ENCODE data around the gene CARD11. TPM values are rescaled to one million over a fixed set of nuclear protein-coding genes. Genes with fewer than 3 reads are reported as not detected.

CARD11 gene
- polyA plus RNA-seq, 12 donors = 0.14 to 1.9 (median 0.33) TPM; not detected in 2

- DNase-seq = no peak
These were observed 102.3 kb downstream of the CARD11 start for GRCh38 chr7:2941216-2941859.

GRCh38 chr7:2940466-2940865, 103.2 kb downstream of the CARD11 start:
- no peak for DNase-seq

GRCh38 chr7:2939193-2939885, 104.3 kb downstream of the CARD11 start:
- no peak for DNase-seq

- DNase-seq = no peak
These were observed 105.0 kb downstream of the CARD11 start for GRCh38 chr7:2938514-2939192.

- no peak for DNase-seq
These were observed 105.8 kb downstream of the CARD11 start for GRCh38 chr7:2937701-2938513.

GRCh38 chr7:2936891-2937580, 106.6 kb downstream of the CARD11 start:
- DNase-seq = no peak

GRCh38 chr7:2936301-2936700, 107.4 kb downstream of the CARD11 start:
- no peak for DNase-seq

- no peak for DNase-seq
These were observed 108.5 kb downstream of the CARD11 start for GRCh38 chr7:2934984-2935740.

GRCh38 chr7:2934211-2934731, 109.4 kb downstream of the CARD11 start:
- DNase-seq = no peak

GRCh38 chr7:2932402-2933251, 111.0 kb downstream of the CARD11 start:
- DNase-seq = no peak

GRCh38 chr7:2931034-2931415, 112.6 kb downstream of the CARD11 start:
- no peak for DNase-seq

- DNase-seq = no peak
These were observed 113.2 kb downstream of the CARD11 start for GRCh38 chr7:2930310-2931033.

- DNase-seq = no peak
These were observed 114.1 kb downstream of the CARD11 start for GRCh38 chr7:2929321-2930201.

- DNase-seq = peak; percentile 36
These were observed 114.9 kb downstream of the CARD11 start for GRCh38 chr7:2928613-2929311.

- DNase-seq = no peak
These were observed 115.4 kb downstream of the CARD11 start for GRCh38 chr7:2928256-2928612.

GRCh38 chr7:2927592-2927991, 116.1 kb downstream of the CARD11 start:
- no peak for DNase-seq

GRCh38 chr7:2926896-2927405, 116.7 kb downstream of the CARD11 start:
- DNase-seq = no peak

Data from muscle of arm (tissue), 12 donors.